ENCODE measurements around the gene MYOF. TPM values are rescaled to one million over a fixed set of nuclear protein-coding genes. Genes with fewer than 3 reads are reported as not detected.
A peak's percentile ranks its signal among the peaks of the same experiment; 100 is the strongest.

MYOF gene
- total RNA-seq, 1 experiment from 2014 or later = 376 TPM

GRCh38 chr10:93478873-93479272 lies 3.3 kb downstream of the MYOF start:
- intact Hi-C loops (cut with micrococcal nuclease; ENCODE audit: unreplicated experiment) = no loop called here
- ChIA-PET CTCF (interaction anchor here (1.1 kb wide), 1 partner anchor 102 kb away, joined by 7 read pairs; no protein-coding TSS in a partner anchor), POLR2A (interaction anchor here (0.7 to 1.2 kb wide), 2 partner anchors 14 to 20 kb away, joined by 3 to 5 read pairs; no protein-coding TSS in a partner anchor)
- Histone ChIP-seq H3K4me3 (ENCODE audit: low read depth in 2 of 2, low read length in 2 of 2) (peak overlapping the region; percentile 74 to 80), H3K4me1 (ENCODE audit: control insufficient read depth, insufficient read depth, low read length) (peaks cover 54% of the 10 kb centered on the region), H3K9me3 (ENCODE audit: control insufficient read depth, insufficient read depth, low read depth, low read length) (no peaks in the 10 kb centered on the region), H3K36me3 (ENCODE audit: control insufficient read depth, insufficient read depth, low read length) (no peaks in the 10 kb centered on the region; the same call in 1 of the 2 replicates), H3K27me3 (ENCODE audit: control insufficient read depth, insufficient read depth, low read length) (no peaks in the 10 kb centered on the region), H3K27ac (ENCODE audit: low read length) (peak overlapping the region; percentile 100)
- no peak for DNase-seq (ENCODE audit: low read depth, low spot score)
- no peak for ATAC-seq
- in situ Hi-C loops (cut with HindIII; ENCODE audit: low pct_unique_long_range_greater_than_20kb, low sequenced_read_pairs) = no loop called here
- TF ChIP-seq POLR2AphosphoS5 (IDR thresholded peaks at IDR 0.05; ENCODE audit: low read depth, low read length) (peak; percentile 74), TCF7L2 (IDR thresholded peaks at IDR 0.05; ENCODE audit: low read depth, low read length) (peak; percentile 92), SIN3A (IDR thresholded peaks at IDR 0.05; ENCODE audit: borderline replicate concordance, insufficient read depth, low read depth, low read length) (no peak)
- BruUV-seq (replicated peaks) = no TSS peak

DNA sequence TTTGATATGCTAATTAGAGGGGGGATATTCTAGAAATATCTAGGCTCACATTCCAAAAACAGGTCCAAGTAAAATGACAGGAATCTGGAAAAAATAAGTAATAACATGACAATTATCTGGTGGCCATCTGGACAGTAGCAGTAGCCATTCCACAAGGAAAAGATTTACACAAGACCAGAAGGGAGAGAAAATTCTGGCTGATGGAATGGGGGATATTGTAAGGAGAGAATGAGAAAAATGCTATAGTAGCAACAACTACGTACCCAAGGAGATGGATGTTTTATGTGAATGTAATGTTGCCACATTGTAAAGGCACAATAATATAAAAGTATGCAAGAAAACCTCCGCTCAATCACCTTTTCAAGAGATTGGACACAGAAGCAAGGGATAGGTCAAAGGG lies 5.4 kb downstream of the MYOF start:
- peak overlapping the region; percentile 100 for H3K27ac ChIP-seq (ENCODE audit: low read length)
- H3K9me3 ChIP-seq (ENCODE audit: control insufficient read depth, insufficient read depth, low read depth, low read length) = no peaks in the 10 kb centered on the region
- no TSS peak for BruUV-seq (replicated peaks)
- no peak for ATAC-seq
- in situ Hi-C loops (cut with HindIII; ENCODE audit: low pct_unique_long_range_greater_than_20kb, low sequenced_read_pairs) (no loop called here), intact Hi-C loops (cut with micrococcal nuclease; ENCODE audit: unreplicated experiment) (no loop called here)
- TF ChIP-seq POLR2AphosphoS5 (IDR thresholded peaks at IDR 0.05; ENCODE audit: low read depth, low read length) = no peak
- no peak for TF ChIP-seq SIN3A (IDR thresholded peaks at IDR 0.05; ENCODE audit: borderline replicate concordance, insufficient read depth, low read depth, low read length)
- TF ChIP-seq, protein P1, sequence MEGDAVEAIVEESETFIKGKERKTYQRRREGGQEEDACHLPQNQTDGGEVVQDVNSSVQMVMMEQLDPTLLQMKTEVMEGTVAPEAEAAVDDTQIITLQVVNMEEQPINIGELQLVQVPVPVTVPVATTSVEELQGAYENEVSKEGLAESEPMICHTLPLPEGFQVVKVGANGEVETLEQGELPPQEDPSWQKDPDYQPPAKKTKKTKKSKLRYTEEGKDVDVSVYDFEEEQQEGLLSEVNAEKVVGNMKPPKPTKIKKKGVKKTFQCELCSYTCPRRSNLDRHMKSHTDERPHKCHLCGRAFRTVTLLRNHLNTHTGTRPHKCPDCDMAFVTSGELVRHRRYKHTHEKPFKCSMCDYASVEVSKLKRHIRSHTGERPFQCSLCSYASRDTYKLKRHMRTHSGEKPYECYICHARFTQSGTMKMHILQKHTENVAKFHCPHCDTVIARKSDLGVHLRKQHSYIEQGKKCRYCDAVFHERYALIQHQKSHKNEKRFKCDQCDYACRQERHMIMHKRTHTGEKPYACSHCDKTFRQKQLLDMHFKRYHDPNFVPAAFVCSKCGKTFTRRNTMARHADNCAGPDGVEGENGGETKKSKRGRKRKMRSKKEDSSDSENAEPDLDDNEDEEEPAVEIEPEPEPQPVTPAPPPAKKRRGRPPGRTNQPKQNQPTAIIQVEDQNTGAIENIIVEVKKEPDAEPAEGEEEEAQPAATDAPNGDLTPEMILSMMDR (IDR thresholded peaks at IDR 0.05) = no peak
- no peak for TF ChIP-seq TCF7L2 (IDR thresholded peaks at IDR 0.05; ENCODE audit: low read depth, low read length)
- TF ChIP-seq, protein P2, sequence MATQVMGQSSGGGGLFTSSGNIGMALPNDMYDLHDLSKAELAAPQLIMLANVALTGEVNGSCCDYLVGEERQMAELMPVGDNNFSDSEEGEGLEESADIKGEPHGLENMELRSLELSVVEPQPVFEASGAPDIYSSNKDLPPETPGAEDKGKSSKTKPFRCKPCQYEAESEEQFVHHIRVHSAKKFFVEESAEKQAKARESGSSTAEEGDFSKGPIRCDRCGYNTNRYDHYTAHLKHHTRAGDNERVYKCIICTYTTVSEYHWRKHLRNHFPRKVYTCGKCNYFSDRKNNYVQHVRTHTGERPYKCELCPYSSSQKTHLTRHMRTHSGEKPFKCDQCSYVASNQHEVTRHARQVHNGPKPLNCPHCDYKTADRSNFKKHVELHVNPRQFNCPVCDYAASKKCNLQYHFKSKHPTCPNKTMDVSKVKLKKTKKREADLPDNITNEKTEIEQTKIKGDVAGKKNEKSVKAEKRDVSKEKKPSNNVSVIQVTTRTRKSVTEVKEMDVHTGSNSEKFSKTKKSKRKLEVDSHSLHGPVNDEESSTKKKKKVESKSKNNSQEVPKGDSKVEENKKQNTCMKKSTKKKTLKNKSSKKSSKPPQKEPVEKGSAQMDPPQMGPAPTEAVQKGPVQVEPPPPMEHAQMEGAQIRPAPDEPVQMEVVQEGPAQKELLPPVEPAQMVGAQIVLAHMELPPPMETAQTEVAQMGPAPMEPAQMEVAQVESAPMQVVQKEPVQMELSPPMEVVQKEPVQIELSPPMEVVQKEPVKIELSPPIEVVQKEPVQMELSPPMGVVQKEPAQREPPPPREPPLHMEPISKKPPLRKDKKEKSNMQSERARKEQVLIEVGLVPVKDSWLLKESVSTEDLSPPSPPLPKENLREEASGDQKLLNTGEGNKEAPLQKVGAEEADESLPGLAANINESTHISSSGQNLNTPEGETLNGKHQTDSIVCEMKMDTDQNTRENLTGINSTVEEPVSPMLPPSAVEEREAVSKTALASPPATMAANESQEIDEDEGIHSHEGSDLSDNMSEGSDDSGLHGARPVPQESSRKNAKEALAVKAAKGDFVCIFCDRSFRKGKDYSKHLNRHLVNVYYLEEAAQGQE (IDR thresholded peaks at IDR 0.05; ENCODE audit: insufficient read depth in 1 of 2, low read depth in 2 of 2, low read length in 1 of 2) = no peak
- no peak for DNase-seq (ENCODE audit: low read depth, low spot score)
- POLR2A ChIA-PET = interaction anchor here (0.6 to 0.8 kb wide), 3 partner anchors 14 to 393 kb away, joined by 4 to 16 read pairs (median 4); no protein-coding TSS in a partner anchor
- CTCF ChIA-PET = no interaction called here
- H3K4me3 ChIP-seq (ENCODE audit: low read depth in 2 of 2, low read length in 2 of 2) = no peak overlapping the region
- no peaks in the 10 kb centered on the region for H3K27me3 ChIP-seq (ENCODE audit: control insufficient read depth, insufficient read depth, low read length)
- H3K4me1 ChIP-seq (ENCODE audit: control insufficient read depth, insufficient read depth, low read length) = peaks cover 70% of the 10 kb centered on the region
- H3K36me3 ChIP-seq (ENCODE audit: control insufficient read depth, insufficient read depth, low read length) = no peaks in the 10 kb centered on the region; the same call in 1 of the 2 replicates

- Histone ChIP-seq H3K9me3 (ENCODE audit: control insufficient read depth, insufficient read depth, low read depth, low read length) (peaks cover under 1% of the 10 kb centered on the region; the same call in 1 of the 2 replicates), H3K27ac (ENCODE audit: low read length) (peak overlapping the region; percentile 100), H3K27me3 (ENCODE audit: control insufficient read depth, insufficient read depth, low read length) (no peaks in the 10 kb centered on the region), H3K4me3 (ENCODE audit: low read depth in 2 of 2, low read length in 2 of 2) (peak overlapping the region in 1 of 2 experiments; percentile 12; a peak in 2 of 4 replicates), H3K36me3 (ENCODE audit: control insufficient read depth, insufficient read depth, low read length) (no peaks in the 10 kb centered on the region; the same call in 1 of the 2 replicates), H3K4me1 (ENCODE audit: control insufficient read depth, insufficient read depth, low read length) (peaks cover 79% of the 10 kb centered on the region)
- peak; percentile 78 for TF ChIP-seq TCF7L2 (IDR thresholded peaks at IDR 0.05; ENCODE audit: low read depth, low read length)
- TF ChIP-seq, protein P1 (IDR thresholded peaks at IDR 0.05) = no peak
- peak; percentile 90 for TF ChIP-seq POLR2AphosphoS5 (IDR thresholded peaks at IDR 0.05; ENCODE audit: low read depth, low read length)
- TF ChIP-seq SIN3A (IDR thresholded peaks at IDR 0.05; ENCODE audit: borderline replicate concordance, insufficient read depth, low read depth, low read length) = 0 out of 2 replicates have a peak, but pooled peaks have one; percentile 68
- TF ChIP-seq, protein P2 (IDR thresholded peaks at IDR 0.05; ENCODE audit: insufficient read depth in 1 of 2, low read depth in 2 of 2, low read length in 1 of 2) = no peak
- in situ Hi-C loops (cut with HindIII; ENCODE audit: low pct_unique_long_range_greater_than_20kb, low sequenced_read_pairs) (no loop called here), intact Hi-C loops (cut with micrococcal nuclease; ENCODE audit: unreplicated experiment) (no loop called here)
- ChIA-PET CTCF (interaction anchor here (0.6 kb wide), 3 partner anchors 15 to 154 kb away, joined by 3 to 10 read pairs (median 7); no protein-coding TSS in a partner anchor), POLR2A (interaction anchor here (0.6 to 1.1 kb wide), 8 partner anchors 9 to 85 kb away, joined by 3 to 16 read pairs (median 4); no protein-coding TSS in a partner anchor)
- DNase-seq (ENCODE audit: low read depth, low spot score) (peak; percentile 90), ATAC-seq (peak; percentile 81)
- BruUV-seq (replicated peaks) = no TSS peak
Measured at GRCh38 chr10:93475871-93476270, 6.3 kb downstream of the MYOF start.
